A204.1 (cell line): ENCODE data around the gene PYGL.
"Not testable (repeated sequence)": the region's sequence is repeated elsewhere in the genome, so short reads cannot be mapped to it uniquely, and the experiment has no call there.

Experiments
- FAIRE-seq: peaks from 2 replicates; lab custom pipeline; 2012; peaks lifted over from hg19 to GRCh38; lab: Jason Lieb, UNC

Gene PYGL

GRCh38 chr14:50926851-50927386, 17.4 kb downstream of the PYGL start:
- FAIRE-seq: no peak

GRCh38 chr14:50924843-50925242, 19.4 kb downstream of the PYGL start:
- FAIRE-seq: no peak

- no peak for FAIRE-seq
Measured at GRCh38 chr14:50924236-50924635, 20.0 kb downstream of the PYGL start.

GRCh38 chr14:50922803-50923202, 21.5 kb downstream of the PYGL start:
- FAIRE-seq: no peak

- no peak for FAIRE-seq
Measured at GRCh38 chr14:50920482-50921230, 23.6 kb downstream of the PYGL start.

- not testable (repeated sequence) for FAIRE-seq
Measured at GRCh38 chr14:50919524-50919923, 24.8 kb downstream of the PYGL start.

- no peak for FAIRE-seq
Measured at GRCh38 chr14:50917449-50917848, 26.8 kb downstream of the PYGL start.

GRCh38 chr14:50910495-50911420, 33.5 kb downstream of the PYGL start:
- no peak for FAIRE-seq

- FAIRE-seq: no peak
Measured at GRCh38 chr14:50906326-50907065, 37.8 kb downstream of the PYGL start.

GRCh38 chr14:50904719-50905118, 39.6 kb downstream of the PYGL start:
- FAIRE-seq: no peak

GRCh38 chr14:50901361-50901760, 42.9 kb downstream of the PYGL start:
- FAIRE-seq: no peak

- FAIRE-seq: no peak
Measured at GRCh38 chr14:50897658-50898175, 46.6 kb downstream of the PYGL start.

GRCh38 chr14:50897005-50897404, 47.3 kb downstream of the PYGL start:
- FAIRE-seq: not testable (repeated sequence)

- FAIRE-seq: not testable (repeated sequence)
Measured at GRCh38 chr14:50896421-50896820, 47.9 kb downstream of the PYGL start.

- FAIRE-seq: no peak
Measured at GRCh38 chr14:50892255-50892654, 52.0 kb downstream of the PYGL start.

GRCh38 chr14:50887476-50887875, 56.8 kb downstream of the PYGL start:
- no peak for FAIRE-seq

- peak; percentile 3 for FAIRE-seq
Measured at GRCh38 chr14:50883827-50884197, 60.5 kb downstream of the PYGL start.

GRCh38 chr14:50882932-50883826, 61.1 kb downstream of the PYGL start:
- FAIRE-seq: no peak

- FAIRE-seq: no peak
Measured at GRCh38 chr14:50875359-50876070, 68.8 kb downstream of the PYGL start.

- no peak for FAIRE-seq
Measured at GRCh38 chr14:50874757-50875156, 69.5 kb downstream of the PYGL start.
